SH-SY5Y (cell line): ENCODE data around the gene WWOX.
A peak's percentile ranks its signal among the peaks of the same experiment; 100 is the strongest.

ENCODE experiments used
- GATA2 ChIP-seq: IDR thresholded peaks from 2 replicates; pipeline ENCODE4 v1.6.1; 2011; ENCODE audit warnings: mild to moderate bottlenecking, low read depth, low read length
- GATA3 ChIP-seq: IDR thresholded peaks from 2 replicates; pipeline ENCODE4 v1.6.1; 2011; ENCODE audit warnings: low read depth, mild to moderate bottlenecking, low read length, moderate library complexity

Gene WWOX

DNA sequence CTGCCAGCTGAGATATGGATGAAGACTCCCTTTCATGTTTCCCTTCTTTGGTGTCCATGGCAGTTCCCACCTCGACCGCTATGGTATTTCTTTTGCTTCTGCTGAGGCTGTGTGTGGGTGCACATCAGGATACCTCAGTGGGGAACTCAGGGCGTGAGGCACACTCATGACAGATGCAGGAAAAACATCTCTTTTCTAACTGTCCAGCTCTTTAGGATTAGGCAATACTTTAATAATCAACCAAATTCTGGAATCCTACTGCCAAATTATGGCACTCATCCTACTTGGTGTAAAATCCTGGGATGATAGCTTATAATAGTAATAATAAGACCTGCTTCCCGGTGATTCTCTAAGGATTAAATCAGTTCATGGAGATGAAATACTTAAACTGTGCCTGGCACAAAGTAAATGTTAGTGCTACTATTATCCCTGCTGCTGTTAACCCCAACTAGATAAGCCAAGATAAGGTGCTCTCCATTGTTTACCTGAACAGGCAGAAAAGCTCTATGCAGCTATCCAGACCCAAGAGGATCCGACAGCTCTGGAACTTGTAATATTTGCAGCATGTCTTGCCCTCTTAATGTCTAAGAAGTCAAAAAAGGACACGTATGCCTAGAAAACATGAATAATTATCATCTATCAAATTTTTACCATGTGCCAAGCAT is 543.3 kb downstream of the WWOX start:
- TF ChIP-seq GATA3 (no peak), GATA2 (no peak)

DNA sequence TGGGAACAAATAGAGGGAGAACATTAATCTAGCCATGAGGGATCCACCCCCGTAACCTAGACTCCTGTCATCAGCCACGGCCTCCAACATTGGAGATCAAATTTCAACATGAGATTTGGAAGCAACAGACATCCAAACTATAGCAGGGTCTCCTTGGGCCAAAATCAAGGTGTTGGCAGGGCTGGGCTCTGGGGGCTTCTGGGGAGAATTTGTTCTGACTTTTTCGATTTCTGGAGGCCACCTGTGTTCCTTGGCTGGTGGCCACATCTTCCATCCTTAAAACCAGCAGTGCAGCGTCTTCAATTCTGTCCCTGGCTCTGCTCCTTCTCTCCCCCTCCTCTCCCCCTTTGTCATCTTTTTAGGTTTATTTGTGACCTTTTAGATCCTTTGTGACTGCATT is 546.2 kb downstream of the WWOX start:
- TF ChIP-seq GATA3 (no peak), GATA2 (no peak)

DNA sequence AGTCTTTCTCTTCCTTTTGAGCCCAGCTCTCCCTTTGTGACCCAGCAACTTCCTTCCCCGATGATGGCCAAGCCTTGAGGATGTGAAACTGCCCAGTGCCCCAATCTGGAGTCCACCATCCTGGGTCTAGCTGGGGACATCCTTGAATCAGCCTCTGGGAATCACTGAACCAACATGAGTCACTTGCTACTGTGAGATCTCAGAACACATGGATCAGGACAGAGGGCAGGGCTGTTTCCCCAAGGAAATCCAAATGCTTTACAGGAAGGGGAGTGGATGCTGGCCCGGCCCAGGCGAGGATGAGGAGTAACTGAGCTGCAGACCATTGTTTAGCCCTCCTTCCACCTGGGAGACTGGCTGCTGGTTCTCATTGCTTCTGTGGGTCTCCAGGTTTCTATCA is 547.6 kb downstream of the WWOX start:
- TF ChIP-seq GATA3 (no peak), GATA2 (no peak)

DNA sequence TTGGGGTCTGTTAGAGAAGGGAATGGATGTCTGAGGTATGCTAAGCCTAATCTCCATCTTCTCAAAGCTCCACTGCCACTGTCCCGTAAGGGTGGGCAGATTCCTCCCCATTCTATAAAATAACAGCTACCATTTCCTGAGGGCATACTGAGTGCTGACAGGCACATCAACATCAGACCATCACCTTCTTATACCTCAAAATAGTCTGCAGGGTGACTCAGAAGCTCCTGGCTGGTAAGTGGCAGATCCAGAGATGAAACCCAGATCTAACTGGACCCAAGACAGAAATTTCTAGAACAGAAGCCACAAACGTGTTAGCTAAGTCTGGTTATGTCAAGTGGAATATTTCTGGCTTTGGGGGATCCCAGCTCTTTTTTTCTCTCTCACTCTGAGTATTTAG is 548.0 kb downstream of the WWOX start:
- TF ChIP-seq GATA3 = no peak
- no peak for TF ChIP-seq GATA2

DNA sequence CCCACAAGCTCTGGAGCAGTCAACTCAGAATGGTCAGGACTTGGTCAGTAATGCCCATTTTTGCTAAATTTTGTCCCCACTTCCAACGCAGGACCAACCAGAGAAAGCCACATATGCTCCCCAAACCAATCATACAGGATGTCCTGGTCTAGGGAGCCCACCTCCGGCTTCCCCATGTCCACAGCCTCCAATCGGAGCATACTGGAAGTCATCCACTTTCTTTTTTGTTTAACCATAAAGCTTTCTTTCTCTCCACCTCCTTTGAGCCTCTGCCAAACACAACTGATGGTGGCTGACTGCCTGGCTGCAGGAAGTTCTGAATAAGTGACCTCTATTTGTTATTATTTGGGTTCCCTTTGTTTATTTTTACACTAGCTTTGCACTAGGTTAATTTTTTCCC is 549.1 kb downstream of the WWOX start:
- TF ChIP-seq GATA2 (no peak), GATA3 (no peak)

DNA sequence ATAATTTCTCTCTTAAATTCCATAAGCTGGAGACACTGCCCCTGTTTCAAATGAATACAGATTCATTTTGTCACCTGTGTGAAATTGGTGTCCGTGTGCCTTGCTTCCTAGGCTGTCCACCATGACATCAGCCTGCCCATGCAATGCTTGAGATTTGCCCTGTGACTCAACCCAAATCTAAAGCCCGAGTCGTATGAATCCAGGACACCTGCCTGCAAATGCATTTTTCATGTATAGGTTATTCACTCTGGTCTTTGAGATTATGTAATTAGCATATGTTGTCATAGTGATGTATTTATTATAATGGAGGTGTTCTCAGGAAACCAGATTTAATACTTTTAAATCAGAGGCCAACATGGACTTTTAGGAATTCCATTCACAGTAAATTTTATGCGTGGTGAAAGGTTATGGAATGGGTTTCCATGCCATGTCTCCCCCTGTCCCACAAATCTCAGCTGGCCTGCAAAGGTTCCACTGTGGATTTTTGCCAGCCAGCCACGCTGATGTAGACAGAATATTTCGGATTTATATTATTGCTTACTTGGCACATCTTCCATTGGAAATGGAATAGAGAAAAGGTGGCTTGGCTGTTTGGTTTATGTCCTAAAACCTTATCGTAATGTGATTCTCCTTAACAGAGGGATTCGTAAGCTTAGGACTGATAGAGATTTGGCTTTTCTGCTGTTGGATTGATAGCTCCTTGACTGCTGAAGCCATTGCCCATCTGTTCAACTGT is 551.1 kb downstream of the WWOX start:
- TF ChIP-seq GATA3 (no peak), GATA2 (no peak)

DNA sequence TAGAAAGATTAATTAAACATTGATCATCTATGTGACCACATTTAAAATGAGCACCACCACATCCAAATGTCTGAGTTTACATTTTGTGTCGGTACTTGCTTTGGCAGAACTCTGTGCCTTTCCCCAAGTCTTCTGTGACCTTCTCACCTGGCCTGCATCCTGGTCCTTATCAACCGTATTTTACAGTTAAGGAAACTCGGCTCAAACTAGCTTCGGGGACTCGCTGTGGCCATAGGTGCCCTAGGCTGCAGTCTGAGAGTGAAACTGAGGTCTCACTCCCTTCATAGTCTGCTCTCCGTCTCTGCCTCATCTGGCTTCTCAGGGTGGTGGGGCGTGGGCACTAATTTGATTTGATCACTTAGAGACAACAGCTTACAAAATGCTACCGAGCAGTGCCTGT is 555.5 kb downstream of the WWOX start:
- no peak for TF ChIP-seq GATA2
- TF ChIP-seq GATA3 = no peak

DNA sequence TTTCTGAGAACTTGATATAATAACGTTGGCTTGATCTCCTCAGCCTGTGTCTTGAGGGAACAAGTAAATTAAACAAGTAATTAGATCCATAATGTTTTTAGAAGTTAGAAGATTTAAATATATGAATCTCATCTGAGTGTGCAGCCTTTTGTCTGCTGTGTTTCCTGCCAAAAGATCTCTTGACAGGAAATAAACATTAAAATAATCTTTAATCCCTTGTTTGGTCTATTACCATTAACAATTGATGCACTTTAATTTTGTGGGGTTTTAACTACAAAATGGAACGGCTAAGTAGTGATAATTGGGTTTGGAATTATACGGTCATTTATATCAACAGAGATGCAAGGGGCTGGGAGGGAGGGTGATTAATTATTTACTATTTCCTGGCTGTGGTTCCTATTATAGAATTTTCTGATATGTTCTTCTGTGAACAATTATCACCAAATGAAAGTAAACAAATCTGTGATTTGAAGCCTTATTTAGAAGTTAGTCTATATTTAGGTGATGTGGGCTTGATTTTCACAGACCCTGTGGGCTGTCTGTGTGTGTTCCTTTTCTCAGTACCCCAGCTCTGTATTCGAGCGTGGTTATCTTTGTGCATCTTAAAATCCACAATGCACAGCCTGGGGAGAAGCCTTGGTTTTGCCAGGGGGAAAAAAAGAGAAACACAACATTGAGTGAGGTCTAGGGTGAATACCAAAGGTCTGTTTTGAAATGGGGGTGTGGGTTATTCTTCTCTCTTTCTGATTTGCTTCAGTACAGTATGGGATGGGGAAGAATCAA is 556.1 kb downstream of the WWOX start:
- TF ChIP-seq GATA3 = no peak; the same call in 1 of the 2 replicates
- peak; percentile 70 for TF ChIP-seq GATA2

DNA sequence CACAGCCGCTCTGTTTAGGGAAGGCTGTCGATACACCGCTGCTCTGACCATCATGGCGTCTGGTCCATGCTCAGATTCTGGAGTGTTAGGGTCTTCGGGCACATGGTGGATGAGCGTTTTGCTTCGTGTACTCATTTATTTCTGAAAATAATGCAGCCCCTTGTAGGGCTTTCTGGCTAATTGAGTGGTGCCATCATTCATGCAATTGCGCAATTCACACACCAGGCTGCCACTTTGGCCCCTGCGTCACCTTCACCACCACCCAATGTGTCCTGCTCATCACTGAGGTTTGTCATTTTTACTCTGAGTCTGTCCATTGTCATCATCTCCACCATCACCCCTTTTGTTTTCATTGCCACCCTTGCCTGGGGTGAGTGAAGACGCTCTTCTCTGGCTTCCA is 557.4 kb downstream of the WWOX start:
- no peak for TF ChIP-seq GATA3
- TF ChIP-seq GATA2 = no peak

DNA sequence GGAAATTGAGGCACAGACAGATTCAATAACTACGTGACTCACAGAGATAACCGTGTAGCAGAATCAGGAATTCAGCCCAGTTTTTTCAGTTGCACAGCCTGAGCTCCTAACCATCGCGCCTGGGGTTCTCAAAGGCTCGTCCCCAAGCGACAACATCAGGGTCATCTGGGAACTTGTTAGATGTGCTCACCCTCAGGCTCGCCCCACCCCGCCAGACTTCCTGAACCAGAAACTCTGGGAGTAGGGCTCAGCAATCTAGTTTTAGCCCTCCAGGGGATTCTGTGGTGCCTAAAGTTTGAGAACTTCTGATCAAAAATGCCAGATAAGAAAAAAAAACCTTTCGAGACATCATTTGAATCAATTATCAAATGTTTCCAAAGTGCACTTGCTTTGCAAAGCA is 559.8 kb downstream of the WWOX start:
- no peak for TF ChIP-seq GATA3
- TF ChIP-seq GATA2 = peak; percentile 37; the same call in 1 of the 2 replicates

DNA sequence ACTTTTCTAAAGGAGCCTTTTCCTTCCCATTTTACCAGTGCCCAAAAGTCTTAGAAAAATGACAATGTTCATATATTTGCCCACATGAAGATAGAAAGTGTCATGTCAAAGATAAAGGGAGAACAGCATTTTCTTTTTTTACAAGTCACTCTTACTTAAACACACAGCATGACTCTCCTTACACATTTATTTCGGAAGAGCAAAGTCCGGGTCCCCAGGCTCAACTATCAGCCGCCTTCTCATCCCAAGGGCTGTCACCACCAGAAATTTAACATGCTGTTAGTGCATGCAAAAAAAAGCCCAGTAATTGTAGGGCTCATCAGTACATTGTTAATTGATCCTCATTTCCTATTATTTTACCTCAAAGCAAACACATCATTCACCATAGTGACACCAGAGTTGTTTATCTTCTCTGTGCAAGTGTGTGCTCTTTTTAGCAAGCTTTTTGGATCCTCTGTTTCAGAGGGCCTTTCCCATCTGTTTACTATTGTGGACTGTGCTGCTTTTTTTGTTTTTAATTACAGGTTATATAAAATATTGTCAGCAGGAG is 560.3 kb downstream of the WWOX start:
- TF ChIP-seq GATA2 (no peak), GATA3 (no peak)

DNA sequence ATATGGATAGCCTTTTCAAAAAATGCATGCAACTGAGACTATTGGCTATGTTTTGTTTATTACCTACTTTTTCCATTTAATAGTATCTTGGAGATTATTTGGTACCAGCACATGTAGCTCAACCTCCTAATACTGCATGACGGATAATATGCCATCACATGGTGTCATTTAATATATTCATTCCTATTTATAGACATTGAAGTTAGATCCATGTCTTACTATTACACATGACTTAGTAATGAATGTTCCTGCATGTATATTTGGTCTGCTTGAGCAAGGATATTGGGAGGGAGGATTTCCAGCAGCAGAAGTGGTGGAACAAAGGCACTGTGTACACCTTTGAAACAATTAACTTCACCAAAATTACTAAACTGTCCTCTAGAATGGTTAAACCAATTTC is 561.3 kb downstream of the WWOX start:
- TF ChIP-seq GATA3 (no peak), GATA2 (no peak)

DNA sequence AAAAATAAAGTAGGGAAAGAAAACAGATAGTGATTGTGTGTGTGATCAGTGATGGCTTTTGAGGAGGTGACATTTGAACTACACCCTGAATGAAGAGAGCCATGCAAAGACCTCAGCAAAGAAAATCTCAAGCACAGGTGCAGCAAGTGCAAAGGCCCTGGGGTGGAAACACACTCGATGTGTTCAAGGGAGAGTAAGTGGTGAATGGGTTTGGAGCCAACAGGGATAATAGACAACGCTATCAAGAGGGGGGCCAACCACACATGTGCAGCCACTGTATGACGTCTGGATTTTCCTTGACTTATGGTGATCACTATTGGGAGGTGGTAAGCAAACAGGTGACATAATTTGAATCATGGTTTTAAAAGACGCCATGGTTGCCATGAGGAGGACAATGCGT is 564.2 kb downstream of the WWOX start:
- no peak for TF ChIP-seq GATA2
- no peak for TF ChIP-seq GATA3

DNA sequence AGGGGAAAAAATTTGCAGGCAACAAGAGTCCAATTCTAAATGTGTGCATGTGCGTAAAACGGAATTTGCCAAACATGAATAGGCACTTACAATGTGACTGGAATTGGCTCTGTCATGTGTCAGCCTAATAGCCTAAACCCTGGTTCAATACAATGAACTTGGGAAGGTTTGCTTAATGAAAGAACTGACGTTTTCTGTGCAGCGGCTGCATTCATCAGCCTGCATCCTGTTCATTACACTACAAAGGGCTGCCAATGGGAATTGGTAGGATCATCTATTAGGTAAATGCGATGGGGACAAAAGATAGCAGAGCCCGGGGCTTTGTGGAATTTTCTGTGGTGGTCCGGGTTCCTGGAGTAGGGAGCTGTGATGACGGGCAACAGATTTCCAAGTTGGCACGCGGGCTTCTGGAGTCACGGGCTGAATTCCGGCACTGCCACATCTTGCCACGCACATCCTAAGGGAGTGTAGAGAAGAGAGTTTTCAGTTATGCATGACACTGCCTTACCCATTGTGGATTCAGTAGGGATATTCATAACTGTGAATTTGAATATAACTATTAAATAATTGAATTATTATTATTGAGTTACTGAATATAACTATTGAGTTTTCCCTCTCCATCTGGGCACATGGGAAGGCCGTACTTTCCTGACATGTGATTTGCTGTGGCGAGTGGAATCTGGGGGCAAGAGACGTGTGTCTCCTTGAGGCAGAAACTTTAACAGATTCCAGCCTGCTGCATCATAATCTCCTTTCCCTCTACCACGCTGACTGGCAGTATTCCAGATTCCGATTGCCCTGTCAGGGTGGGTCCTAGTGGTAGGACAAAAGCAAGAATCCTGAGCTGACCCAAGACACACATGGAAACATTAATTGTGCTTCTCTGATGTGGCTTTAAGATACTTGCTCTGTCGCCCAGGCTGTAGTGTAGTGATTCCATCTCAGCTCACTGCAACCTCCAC is 565.6 kb downstream of the WWOX start:
- no peak for TF ChIP-seq GATA3
- no peak for TF ChIP-seq GATA2

DNA sequence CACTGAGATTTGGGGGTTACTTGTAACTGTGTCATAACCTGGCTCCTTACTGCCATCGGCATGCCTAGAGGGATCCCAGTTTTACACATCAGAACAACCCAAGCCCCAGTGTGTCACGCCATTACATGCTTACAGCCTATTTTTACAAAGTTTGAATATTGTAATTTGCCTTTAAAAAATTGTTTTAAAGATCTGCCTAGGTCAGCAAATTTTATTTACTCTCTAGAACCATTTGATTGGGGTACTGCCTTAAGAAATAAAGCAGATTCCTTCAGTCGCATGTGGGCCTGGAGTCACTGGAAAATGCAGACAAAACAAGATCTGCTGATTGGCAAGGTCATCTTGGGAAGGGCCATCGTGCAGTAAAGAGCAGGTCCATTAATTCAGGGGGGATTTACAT is 566.9 kb downstream of the WWOX start:
- no peak for TF ChIP-seq GATA3
- no peak for TF ChIP-seq GATA2

DNA sequence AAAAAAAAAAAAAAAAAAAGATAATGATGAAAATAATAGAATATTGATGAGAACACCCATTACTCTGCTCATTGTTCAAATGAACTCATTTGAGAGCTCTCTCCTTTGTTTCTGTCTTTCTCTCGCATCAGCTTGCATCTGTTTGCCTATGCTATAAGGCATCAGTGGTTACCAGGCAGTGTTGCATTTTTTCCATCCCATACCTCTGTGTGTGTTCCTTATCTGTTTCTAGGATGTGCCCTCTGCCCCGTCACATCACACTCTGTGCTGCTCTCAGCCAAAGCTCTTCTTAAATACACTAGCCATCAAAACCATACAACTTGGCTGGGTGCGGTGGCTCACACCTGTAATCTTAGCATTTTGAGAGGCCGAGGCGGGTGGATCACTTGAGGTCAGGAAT is 568.2 kb downstream of the WWOX start:
- TF ChIP-seq GATA3 = no peak
- no peak for TF ChIP-seq GATA2
